SJSA1 (cell line): Measurements from ENCODE around the gene MOSMO. TPM values are rescaled to one million over a fixed set of nuclear protein-coding genes. Genes with fewer than 3 reads are reported as not detected.
"Not testable (repeated sequence)": the region's sequence is repeated elsewhere in the genome, so short reads cannot be mapped to it uniquely, and the experiment has no call there.

Experiments used
- DNase-seq, 2 experiments: peaks; one replicate each; pipeline ENCODE4 v3.0.0-alpha.2; 2015 to 2020; ENCODE audit warnings: low spot score in 2 of 2, low read depth in 1 of 2
- H3K27ac ChIP-seq: fragments of 250-450 bp; sonication (Bioruptor Pico); 2 replicates; pipeline ENCODE4 v1.5.1; 2020; ENCODE audit warnings: mild to moderate bottlenecking, moderate library complexity
- H3K27me3 ChIP-seq: fragments of 250-450 bp; sonication (Bioruptor Pico); replicated peaks from 2 replicates; pipeline ENCODE4 v1.5.1; 2020; ENCODE audit warnings: mild to moderate bottlenecking, moderate library complexity
- H3K36me3 ChIP-seq: fragments of 250-450 bp; sonication (Bioruptor Pico); 2 replicates; pipeline ENCODE4 v1.5.1; 2020; ENCODE audit warnings: mild to moderate bottlenecking
- H3K4me1 ChIP-seq: fragments of 250-450 bp; sonication (Bioruptor Pico); replicated peaks from 2 replicates; pipeline ENCODE4 v1.6.1; 2021; ENCODE audit warnings: mild to moderate bottlenecking
- H3K4me3 ChIP-seq: fragments of 250-450 bp; sonication (Bioruptor Pico); 2 replicates; pipeline ENCODE4 v1.5.1; 2020; ENCODE audit warnings: mild to moderate bottlenecking
- H3K9me3 ChIP-seq: fragments of 250-450 bp; sonication (Bioruptor Pico); replicated peaks from 2 replicates; pipeline ENCODE4 v1.5.1; 2020; ENCODE audit warnings: mild to moderate bottlenecking
- total RNA-seq: library from RNA; depleted of rRNA; stranded (reverse); fragments of >200 nt; shearing (Covaris generic); gene quantifications from 2 replicates; pipeline ENCODE4 v1.2.3, GENCODE V29; 2014; rRNA removed

MOSMO gene
- total RNA-seq, 1 experiment from 2014 or later, result 30.3 TPM

- DNase-seq, result no peak
- H3K4me3 ChIP-seq, result no peak overlapping the region
- no peaks in the 10 kb centered on the region for H3K36me3 ChIP-seq
- 0 out of 2 replicates have a peak, but pooled peaks cover 3% of the 10 kb centered on the region for H3K9me3 ChIP-seq
- H3K4me1 ChIP-seq, result no peaks in the 10 kb centered on the region
- no peak overlapping the region for H3K27ac ChIP-seq
- H3K27me3 ChIP-seq, result no peaks in the 10 kb centered on the region
Measured at GRCh38 chr16:22126037-22126558, 118.2 kb downstream of the MOSMO start.

GRCh38 chr16:22128537-22128936, 120.6 kb downstream of the MOSMO start:
- H3K4me1 ChIP-seq, DNase-seq, H3K36me3 ChIP-seq, H3K9me3 ChIP-seq, H3K27ac ChIP-seq, H3K27me3 ChIP-seq, H3K4me3 ChIP-seq: not testable (repeated sequence)

- no peak for DNase-seq
- Histone ChIP-seq H3K4me3 (no peak overlapping the region), H3K36me3 (no peaks in the 10 kb centered on the region), H3K4me1 (no peaks in the 10 kb centered on the region), H3K27ac (no peak overlapping the region), H3K27me3 (no peaks in the 10 kb centered on the region), H3K9me3 (0 out of 2 replicates have a peak, but pooled peaks cover 3% of the 10 kb centered on the region)
Measured at GRCh38 chr16:22130528-22130927, 122.6 kb downstream of the MOSMO start.

- Histone ChIP-seq H3K4me3 (no peak overlapping the region), H3K4me1 (no peaks in the 10 kb centered on the region), H3K27ac (no peak overlapping the region), H3K27me3 (peaks cover 11% of the 10 kb centered on the region), H3K9me3 (0 out of 2 replicates have a peak, but pooled peaks cover 3% of the 10 kb centered on the region), H3K36me3 (no peaks in the 10 kb centered on the region)
- no peak for DNase-seq
Measured at GRCh38 chr16:22132801-22133200, 124.9 kb downstream of the MOSMO start.

Other genes starting within 250 kb of the MOSMO start
- gene NPIPB4, start 150.4 kb upstream of the MOSMO start, total RNA-seq, result 3.7 and 11.3 TPM in 2 replicates
- gene UQCRC2, start 54.8 kb upstream of the MOSMO start, total RNA-seq, result 147 and 167 TPM in 2 replicates
- gene PDZD9, start 7.0 kb upstream of the MOSMO start, total RNA-seq, result not detected in 2 replicates
- not detected in 2 replicates for gene VWA3A, start 84.4 kb downstream of the MOSMO start, total RNA-seq
- not detected in 2 replicates for gene SDR42E2, start 154.4 kb downstream of the MOSMO start, total RNA-seq
- gene EEF2K, start 198.2 kb downstream of the MOSMO start, total RNA-seq, result 6.5 and 11.2 TPM in 2 replicates